Measurements from ENCODE around the gene SLC44A1.

The SLC44A1 gene

GRCh38 chr9:105273731-105274130, 29.3 kb downstream of the SLC44A1 start:
- DNase-seq (ENCODE audit: low spot score) = no peak

GRCh38 chr9:105275111-105275510, 30.7 kb downstream of the SLC44A1 start:
- DNase-seq (ENCODE audit: low spot score) = no peak

- DNase-seq (ENCODE audit: low spot score) = no peak
Measured at GRCh38 chr9:105275938-105276337, 31.5 kb downstream of the SLC44A1 start.

- no peak for DNase-seq (ENCODE audit: low spot score)
Measured at GRCh38 chr9:105278751-105279150, 34.3 kb downstream of the SLC44A1 start.

- no peak for DNase-seq (ENCODE audit: low spot score)
Measured at GRCh38 chr9:105280691-105281090, 36.2 kb downstream of the SLC44A1 start.

- DNase-seq (ENCODE audit: low spot score) = no peak
Measured at GRCh38 chr9:105281272-105281671, 36.8 kb downstream of the SLC44A1 start.

- no peak for DNase-seq (ENCODE audit: low spot score)
Measured at GRCh38 chr9:105281926-105282325, 37.5 kb downstream of the SLC44A1 start.

GRCh38 chr9:105282870-105283621, 38.6 kb downstream of the SLC44A1 start:
- no peak for DNase-seq (ENCODE audit: low spot score)

GRCh38 chr9:105283795-105284194, 39.3 kb downstream of the SLC44A1 start:
- no peak for DNase-seq (ENCODE audit: low spot score)

GRCh38 chr9:105284463-105284862, 40.0 kb downstream of the SLC44A1 start:
- no peak for DNase-seq (ENCODE audit: low spot score)

GRCh38 chr9:105286098-105286497, 41.6 kb downstream of the SLC44A1 start:
- no peak for DNase-seq (ENCODE audit: low spot score)

GRCh38 chr9:105289305-105289704, 44.9 kb downstream of the SLC44A1 start:
- DNase-seq (ENCODE audit: low spot score) = no peak

GRCh38 chr9:105290418-105290817, 46.0 kb downstream of the SLC44A1 start:
- no peak for DNase-seq (ENCODE audit: low spot score)

GRCh38 chr9:105290954-105291353, 46.5 kb downstream of the SLC44A1 start:
- no peak for DNase-seq (ENCODE audit: low spot score)

- DNase-seq (ENCODE audit: low spot score) = no peak
Measured at GRCh38 chr9:105291422-105291859, 47.0 kb downstream of the SLC44A1 start.

GRCh38 chr9:105291938-105292337, 47.5 kb downstream of the SLC44A1 start:
- DNase-seq (ENCODE audit: low spot score) = no peak

GRCh38 chr9:105293408-105293807, 49.0 kb downstream of the SLC44A1 start:
- no peak for DNase-seq (ENCODE audit: low spot score)

GRCh38 chr9:105295201-105295550, 50.7 kb downstream of the SLC44A1 start:
- DNase-seq (ENCODE audit: low spot score) = no peak

- no peak for DNase-seq (ENCODE audit: low spot score)
Measured at GRCh38 chr9:105295986-105296385, 51.5 kb downstream of the SLC44A1 start.

GRCh38 chr9:105296445-105296844, 52.0 kb downstream of the SLC44A1 start:
- no peak for DNase-seq (ENCODE audit: low spot score)

- DNase-seq (ENCODE audit: low spot score) = no peak
Measured at GRCh38 chr9:105296877-105297287, 52.4 kb downstream of the SLC44A1 start.

- DNase-seq (ENCODE audit: low spot score) = no peak
Measured at GRCh38 chr9:105297442-105298075, 53.1 kb downstream of the SLC44A1 start.

- no peak for DNase-seq (ENCODE audit: low spot score)
Measured at GRCh38 chr9:105299190-105299854, 54.9 kb downstream of the SLC44A1 start.

Measured in germinal center (tissue), 1 donor.